H9 (cell line): ENCODE measurements around the gene SIPA1L3. TPM values are rescaled to one million over a fixed set of nuclear protein-coding genes. Genes with fewer than 3 reads are reported as not detected.

Experiments
- DNase-seq: peaks from one replicate; pipeline ENCODE4 v3.0.0-alpha.2; 2017
- H2AFZ ChIP-seq: one replicate; pipeline ENCODE4 v1.6.1; 2013; ENCODE audit warnings: mild to moderate bottlenecking, low read length, control low read depth, moderate library complexity
- H2AK5ac ChIP-seq: 2 replicates; pipeline ENCODE4 v1.6.1; 2013; ENCODE audit warnings: low read length, control low read depth, mixed read lengths; ENCODE audit not compliant: insufficient read length
- H2BK120ac ChIP-seq: one replicate; pipeline ENCODE4 v1.6.1; 2013; ENCODE audit warnings: low read depth, mild to moderate bottlenecking, low read length, control low read depth, inconsistent platforms; ENCODE audit not compliant: poor library complexity, severe bottlenecking
- H2BK12ac ChIP-seq: 2 replicates; pipeline ENCODE4 v1.6.1; 2013; ENCODE audit warnings: low read length, control low read depth, mixed read lengths, low read depth; ENCODE audit not compliant: insufficient read length
- H2BK15ac ChIP-seq: 2 replicates; pipeline ENCODE4 v1.6.1; 2013; ENCODE audit warnings: low read depth, low read length, control low read depth
- H2BK20ac ChIP-seq: one replicate; pipeline ENCODE4 v1.6.1; 2013; ENCODE audit warnings: low read depth, mild to moderate bottlenecking, low read length, control low read depth, inconsistent platforms; ENCODE audit not compliant: poor library complexity, severe bottlenecking
- H2BK5ac ChIP-seq: 2 replicates; pipeline ENCODE4 v1.6.1; 2013; ENCODE audit warnings: low read length, control low read depth, mixed read lengths; ENCODE audit not compliant: insufficient read length
- H3K14ac ChIP-seq: 2 replicates; pipeline ENCODE4 v1.6.1; 2013; ENCODE audit warnings: low read length, control low read depth; ENCODE audit not compliant: insufficient read depth
- H3K18ac ChIP-seq: 2 replicates; pipeline ENCODE4 v1.6.1; 2013; ENCODE audit warnings: low read depth, mild to moderate bottlenecking, mixed read lengths, low read length, control low read depth; ENCODE audit not compliant: insufficient read length
- H3K23ac ChIP-seq: 2 replicates; pipeline ENCODE4 v1.6.1; 2013; ENCODE audit warnings: low read length, control low read depth, mixed read lengths, low read depth; ENCODE audit not compliant: insufficient read length
- H3K23me2 ChIP-seq: 2 replicates; pipeline ENCODE4 v1.6.1; 2013; ENCODE audit warnings: low read depth, mild to moderate bottlenecking, mixed read lengths, low read length, control low read depth; ENCODE audit not compliant: insufficient read length, poor library complexity, severe bottlenecking
- H3K27ac ChIP-seq: 2 replicates; pipeline ENCODE4 v1.5.1; 2013; ENCODE audit warnings: low read length, control low read depth, mixed read lengths, low read depth; ENCODE audit not compliant: insufficient read length
- H3K27me3 ChIP-seq: 2 replicates; pipeline ENCODE4 v1.6.1; 2013; ENCODE audit warnings: low read length, control low read depth, inconsistent platforms; ENCODE audit not compliant: insufficient read depth
- H3K4ac ChIP-seq: 2 replicates; pipeline ENCODE4 v1.6.1; 2013; ENCODE audit warnings: low read depth, mild to moderate bottlenecking, control low read depth, inconsistent platforms, low read length, moderate library complexity
- H3K4me1 ChIP-seq: 2 replicates; pipeline ENCODE4 v1.6.1; 2013; ENCODE audit warnings: low read length, control low read depth, inconsistent platforms; ENCODE audit not compliant: insufficient read depth
- H3K4me2 ChIP-seq: 2 replicates; pipeline ENCODE4 v1.6.1; 2013; ENCODE audit warnings: low read length, control low read depth, mixed read lengths; ENCODE audit not compliant: insufficient read length, insufficient read depth
- H3K56ac ChIP-seq: 2 replicates; pipeline ENCODE4 v1.6.1; 2013; ENCODE audit warnings: low read depth, mild to moderate bottlenecking, mixed read lengths, low read length, control low read depth; ENCODE audit not compliant: insufficient read length
- H3K79me1 ChIP-seq: 2 replicates; pipeline ENCODE4 v1.6.1; 2013; ENCODE audit warnings: low read depth, mild to moderate bottlenecking, moderate library complexity, low read length, control low read depth, inconsistent platforms; ENCODE audit not compliant: insufficient read depth, poor library complexity, severe bottlenecking
- H3K79me2 ChIP-seq: 2 replicates; pipeline ENCODE4 v1.6.1; 2013; ENCODE audit warnings: low read length, control low read depth, inconsistent platforms; ENCODE audit not compliant: insufficient read depth
- H3K9ac ChIP-seq: 2 replicates; pipeline ENCODE4 v1.6.1; 2013; ENCODE audit warnings: low read length, control low read depth, mixed read lengths; ENCODE audit not compliant: insufficient read length; ENCODE audit errors: extremely low read depth
- H3K9me3 ChIP-seq: one replicate; pipeline ENCODE4 v1.6.1; 2013; ENCODE audit warnings: low read depth, low read length, inconsistent platforms; ENCODE audit not compliant: control insufficient read depth
- H3T11ph ChIP-seq: one replicate; pipeline ENCODE4 v1.6.1; 2013; ENCODE audit warnings: mild to moderate bottlenecking, low read length, control low read depth, inconsistent platforms
- H4K20me1 ChIP-seq: one replicate; pipeline ENCODE4 v1.6.1; 2013; ENCODE audit not compliant: control insufficient read depth, insufficient read length, insufficient read depth
- H4K5ac ChIP-seq: 2 replicates; pipeline ENCODE4 v1.6.1; 2013; ENCODE audit warnings: low read depth, mild to moderate bottlenecking, mixed read lengths, low read length, control low read depth; ENCODE audit not compliant: insufficient read length
- H4K8ac ChIP-seq: replicated peaks from 2 replicates; pipeline ENCODE4 v1.6.1; 2013; ENCODE audit warnings: low read length, control low read depth, mixed read lengths, low read depth; ENCODE audit not compliant: insufficient read length
- H4K91ac ChIP-seq: 2 replicates; pipeline ENCODE4 v1.6.1; 2013; ENCODE audit warnings: low read depth, mild to moderate bottlenecking, moderate library complexity, mixed read lengths, low read length, control low read depth; ENCODE audit not compliant: insufficient read length
- H3K27ac Mint-ChIP-seq, 3 experiments: 2 replicates in 2 of 3; 3 replicates in 1 of 3; pipeline ENCODE4 v1.8.0; 2020 to 2021; ENCODE audit warnings: mixed read lengths in 3 of 3, mild to moderate bottlenecking in 1 of 3, moderate library complexity in 1 of 3
- H3K27me3 Mint-ChIP-seq: 2 replicates; pipeline ENCODE4 v1.8.0; 2021; ENCODE audit warnings: low read depth, mild to moderate bottlenecking, moderate library complexity, mixed read lengths
- H3K36me3 Mint-ChIP-seq, 3 experiments: 2 replicates in 2 of 3; 3 replicates in 1 of 3; pipeline ENCODE4 v1.8.0; 2020 to 2021; ENCODE audit warnings: low read depth in 3 of 3, mixed read lengths in 3 of 3; ENCODE audit not compliant: insufficient read depth in 1 of 3
- H3K4me1 Mint-ChIP-seq, 2 experiments: 2 replicates each; pipeline ENCODE4 v1.8.0; 2020; ENCODE audit warnings: mixed read lengths in 2 of 2
- H3K4me3 Mint-ChIP-seq, 2 experiments: 2 replicates in 1 of 2; 3 replicates in 1 of 2; pipeline ENCODE4 v1.8.0; 2020 to 2021; ENCODE audit warnings: mild to moderate bottlenecking in 2 of 2, mixed read lengths in 2 of 2, moderate library complexity in 1 of 2
- H3K9me3 Mint-ChIP-seq, 2 experiments: 2 replicates in 1 of 2; 3 replicates in 1 of 2; pipeline ENCODE4 v1.8.0; 2020; ENCODE audit warnings: mild to moderate bottlenecking in 2 of 2, mixed read lengths in 2 of 2, moderate library complexity in 1 of 2
- CTCF ChIP-seq: fragments of 200-600 bp; sonication (generic); conservative IDR thresholded peaks from 3 replicates; pipeline ENCODE4 v1.8.0; 2021; ENCODE audit warnings: antibody characterized with exemption, mild to moderate bottlenecking
- WGBS: extraction: QIAGEN DNeasy Blood & Tissue Kit; methylation state at CpG from one replicate; pipeline ENCODE4 v1.1.7; 2013; ENCODE audit warnings: missing lambda C conversion rate, low lambda C conversion rate, mixed read lengths; ENCODE audit not compliant: insufficient read length; ENCODE audit errors: extremely low coverage; 5-methylcytosine and 5-hydroxymethylcytosine counted together
- total RNA-seq: library from RNA; stranded (reverse); gene quantifications from 2 replicates; pipeline ENCODE4 v1.2.1, GENCODE V29; 2021

The SIPA1L3 gene
- total RNA-seq, 1 experiment from 2014 or later, result 40.1 TPM

GRCh38 chr19:37953171-37953917 is 46.3 kb downstream of the SIPA1L3 start:
- Histone ChIP-seq H2AK5ac (no peak overlapping the region), H2BK5ac (no peak overlapping the region), H3T11ph (no peak overlapping the region), H4K8ac (peak overlapping the region; percentile 72), H3K9me3 (no peaks in the 10 kb centered on the region), H3K4ac (no peak overlapping the region), H3K18ac (no peak overlapping the region), H3K79me1 (peaks cover 4% of the 10 kb centered on the region), H4K91ac (no peak overlapping the region), H3K14ac (peak overlapping the region; percentile 73; the same call in 1 of the 2 replicates), H2BK12ac (no peak overlapping the region), H3K27me3 (no peaks in the 10 kb centered on the region), H3K79me2 (peaks cover 2% of the 10 kb centered on the region; the same call in 1 of the 2 replicates), H2BK20ac (no peak overlapping the region), H4K20me1 (no peaks in the 10 kb centered on the region), H3K27ac (no peak overlapping the region), H3K4me1 (peaks cover 7% of the 10 kb centered on the region; the same call in 1 of the 2 replicates), H4K5ac (no peak overlapping the region), H3K23ac (no peak overlapping the region), H2BK120ac (no peak overlapping the region), H3K9ac (no peak overlapping the region), H3K23me2 (no peaks in the 10 kb centered on the region), H3K4me2 (no peak overlapping the region), H2AFZ (no peak overlapping the region), H3K56ac (no peak overlapping the region), H2BK15ac (no peak overlapping the region)
- peaks cover 2 to 8% (median 2%) of the 10 kb centered on the region in 3 experiments; a peak in 3 of 7 replicates for H3K36me3 Mint-ChIP-seq
- DNase-seq, result no peak
- peaks cover 2% of the 10 kb centered on the region in 2 experiments; a peak in 1 of 5 replicates for H3K9me3 Mint-ChIP-seq
- WGBS, result no CpG with 5 or more reads among the region's 11 CpGs
- H3K4me3 Mint-ChIP-seq, result no peak overlapping the region
- TF ChIP-seq CTCF, result no peak
- H3K4me1 Mint-ChIP-seq, result peaks cover 42 to 46% of the 10 kb centered on the region in 2 experiments
- H3K27me3 Mint-ChIP-seq, result no peaks in the 10 kb centered on the region; the same call in 1 of the 2 replicates
- peak overlapping the region; percentile 83 to 96 (median 94) for H3K27ac Mint-ChIP-seq
